Measurements from ENCODE around the gene CST9.

The CST9 gene

GRCh38 chr20:23649242-23649641 lies 43.5 kb upstream of the CST9 start:
- Histone ChIP-seq H3K4me3 (IDR thresholded peaks at IDR 0.05; ENCODE audit: insufficient read depth, low read depth, low read length) (no peak overlapping the region), H3K79me2 (ENCODE audit: insufficient read depth, low read depth) (no peaks in the 10 kb centered on the region), H3K36me3 (ENCODE audit: insufficient read depth) (no peaks in the 10 kb centered on the region), H3K9ac (no peak overlapping the region), H3K27ac (no peak overlapping the region), H3K4me2 (no peak overlapping the region), H4K20me1 (ENCODE audit: insufficient read depth) (no peaks in the 10 kb centered on the region), H3K27me3 (ENCODE audit: insufficient read depth, low read depth) (no peaks in the 10 kb centered on the region), H3K4me1 (ENCODE audit: low read depth, poor library complexity, severe bottlenecking) (no peaks in the 10 kb centered on the region), H2AFZ (ENCODE audit: low read depth) (no peak overlapping the region)
- no peak for TF ChIP-seq CTCF (conservative IDR thresholded peaks at IDR 0.05; ENCODE audit: low read depth, low read length)

- Histone ChIP-seq H3K27ac (no peak overlapping the region), H3K4me2 (no peak overlapping the region), H3K36me3 (ENCODE audit: insufficient read depth) (no peaks in the 10 kb centered on the region), H4K20me1 (ENCODE audit: insufficient read depth) (no peaks in the 10 kb centered on the region), H3K4me1 (ENCODE audit: low read depth, poor library complexity, severe bottlenecking) (no peaks in the 10 kb centered on the region), H2AFZ (ENCODE audit: low read depth) (no peak overlapping the region), H3K79me2 (ENCODE audit: insufficient read depth, low read depth) (no peaks in the 10 kb centered on the region), H3K27me3 (ENCODE audit: insufficient read depth, low read depth) (no peaks in the 10 kb centered on the region), H3K9ac (no peak overlapping the region), H3K4me3 (IDR thresholded peaks at IDR 0.05; ENCODE audit: insufficient read depth, low read depth, low read length) (no peak overlapping the region)
- no peak for TF ChIP-seq CTCF (conservative IDR thresholded peaks at IDR 0.05; ENCODE audit: low read depth, low read length)
These were observed 41.6 kb upstream of the CST9 start for GRCh38 chr20:23647346-23647745.

GRCh38 chr20:23646106-23646873 lies 40.6 kb upstream of the CST9 start:
- Histone ChIP-seq H3K4me2 (no peak overlapping the region), H3K4me1 (ENCODE audit: low read depth, poor library complexity, severe bottlenecking) (no peaks in the 10 kb centered on the region), H4K20me1 (ENCODE audit: insufficient read depth) (no peaks in the 10 kb centered on the region), H3K79me2 (ENCODE audit: insufficient read depth, low read depth) (no peaks in the 10 kb centered on the region), H3K36me3 (ENCODE audit: insufficient read depth) (no peaks in the 10 kb centered on the region), H3K27ac (no peak overlapping the region), H3K27me3 (ENCODE audit: insufficient read depth, low read depth) (no peaks in the 10 kb centered on the region), H2AFZ (ENCODE audit: low read depth) (no peak overlapping the region), H3K4me3 (IDR thresholded peaks at IDR 0.05; ENCODE audit: insufficient read depth, low read depth, low read length) (no peak overlapping the region), H3K9ac (no peak overlapping the region)
- TF ChIP-seq CTCF (conservative IDR thresholded peaks at IDR 0.05; ENCODE audit: low read depth, low read length), result no peak

- Histone ChIP-seq H2AFZ (ENCODE audit: low read depth) (no peak overlapping the region), H3K79me2 (ENCODE audit: insufficient read depth, low read depth) (no peaks in the 10 kb centered on the region), H3K27me3 (ENCODE audit: insufficient read depth, low read depth) (no peaks in the 10 kb centered on the region), H3K36me3 (ENCODE audit: insufficient read depth) (no peaks in the 10 kb centered on the region), H3K9ac (no peak overlapping the region), H4K20me1 (ENCODE audit: insufficient read depth) (no peaks in the 10 kb centered on the region), H3K27ac (no peak overlapping the region), H3K4me3 (IDR thresholded peaks at IDR 0.05; ENCODE audit: insufficient read depth, low read depth, low read length) (no peak overlapping the region), H3K4me1 (ENCODE audit: low read depth, poor library complexity, severe bottlenecking) (no peaks in the 10 kb centered on the region), H3K4me2 (no peak overlapping the region)
- TF ChIP-seq CTCF (conservative IDR thresholded peaks at IDR 0.05; ENCODE audit: low read depth, low read length), result no peak
These were observed 39.9 kb upstream of the CST9 start for GRCh38 chr20:23645575-23645974.

All from KMS-11 (cell line).